ENCODE measurements around the gene PLXNA1. TPM values are rescaled to one million over a fixed set of nuclear protein-coding genes. Genes with fewer than 3 reads are reported as not detected.

PLXNA1 gene
- total RNA-seq, 8 experiments from 2014 or later, result 28.2 to 56.1 (median 37.1) TPM

DNA sequence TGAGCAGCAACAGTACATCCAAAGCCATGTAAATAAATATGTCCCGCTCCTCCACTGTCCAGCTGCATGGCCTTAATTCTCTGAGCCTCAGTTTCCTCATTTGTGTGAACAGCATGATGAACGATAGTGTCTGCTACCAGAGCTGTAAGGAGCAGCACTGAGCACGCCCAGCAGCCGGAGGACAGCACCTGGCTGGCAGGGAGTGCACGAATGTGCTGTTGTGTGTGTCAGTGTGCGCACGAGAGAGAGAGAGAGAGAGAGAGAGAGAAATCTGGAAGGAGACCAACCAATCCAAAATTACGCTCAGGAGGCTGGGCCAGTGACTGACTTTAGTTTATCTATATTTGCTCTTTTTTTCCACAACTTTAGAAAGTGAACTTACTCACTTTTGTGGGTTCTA, 26.6 kb upstream of the PLXNA1 start:
- in situ Hi-C loops (cut with MboI; ENCODE audit: low pct_unique_long_range_greater_than_20kb in 2 of 9, low sequenced_read_pairs in 9 of 9, unreplicated experiment in 9 of 9), result loop anchor here in 4 of 9 experiments (25.0 kb wide), 1 partner anchor 194 kb away; no protein-coding TSS in a partner anchor
- Histone ChIP-seq H3K4me1 (replicated peaks in 1 of 2) (peaks cover 8 to 16% of the 10 kb centered on the region in 2 donors), H3K27ac (no peak overlapping the region), H3K4me3 (no peak overlapping the region)
- no peak for ATAC-seq (replicated peaks in 6 of 8)
- 74 to 87% (median 80%) methylated on average over 3 to 8 of the region's 8 CpGs; no CpG with 5 or more reads in 2 of the 10 experiments for WGBS, 10 experiments

DNA sequence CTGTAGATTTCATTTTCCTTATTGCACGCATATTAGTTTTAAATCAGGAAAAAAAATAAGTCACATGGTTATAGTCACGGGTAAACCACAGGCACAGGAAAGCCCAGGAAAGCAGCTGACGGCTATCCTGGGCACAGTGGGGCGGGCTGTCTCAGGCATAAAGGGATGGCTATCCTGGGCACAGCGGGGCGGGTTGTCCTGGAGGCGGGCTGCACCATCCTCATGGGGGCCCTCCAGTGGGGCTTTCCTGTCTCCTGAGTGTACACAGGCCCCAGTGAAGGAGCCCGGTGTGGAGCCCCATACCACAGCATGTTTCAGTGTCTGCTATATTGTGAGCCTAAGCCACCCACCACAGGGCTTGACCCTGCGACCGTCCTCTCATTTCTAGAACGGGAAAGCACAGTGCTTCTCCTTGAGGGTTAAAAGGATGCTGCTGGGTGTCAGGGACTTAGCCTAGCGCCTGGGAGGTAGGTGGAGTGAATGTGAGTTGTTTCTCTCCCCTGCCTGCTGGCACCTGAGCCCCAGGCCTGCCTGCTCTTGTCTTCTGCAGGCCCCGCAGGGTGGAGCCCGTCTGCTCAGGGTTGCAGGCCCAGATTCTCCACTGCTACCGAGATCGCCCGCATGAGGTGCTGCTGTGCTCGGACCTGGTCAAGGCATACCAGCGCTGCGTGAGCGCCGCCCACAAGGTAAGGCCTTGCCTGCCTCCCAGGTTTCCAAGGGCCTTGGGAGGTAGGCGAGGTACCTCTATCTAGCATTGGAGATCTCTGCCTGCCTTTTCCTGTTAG, 25.9 kb upstream of the PLXNA1 start:
- peak in 5 of 8 experiments; percentile 12 to 38 (median 30) for ATAC-seq (replicated peaks in 6 of 8)
- H3K27ac ChIP-seq, result no peak overlapping the region
- in situ Hi-C loops (cut with MboI; ENCODE audit: low pct_unique_long_range_greater_than_20kb in 2 of 9, low sequenced_read_pairs in 9 of 9, unreplicated experiment in 9 of 9), result loop anchor here in 4 of 9 experiments (25.0 kb wide), 1 partner anchor 195 kb away; no protein-coding TSS in a partner anchor
- WGBS, 10 experiments, result 70 to 100% (median 91%) methylated on average over 1 to 6 of the region's 23 CpGs; no CpG with 5 or more reads in 1 of the 10 experiments
- peaks cover 8 to 16% of the 10 kb centered on the region in 2 donors for H3K4me1 ChIP-seq (replicated peaks in 1 of 2)
- H3K4me3 ChIP-seq, result no peak overlapping the region

DNA sequence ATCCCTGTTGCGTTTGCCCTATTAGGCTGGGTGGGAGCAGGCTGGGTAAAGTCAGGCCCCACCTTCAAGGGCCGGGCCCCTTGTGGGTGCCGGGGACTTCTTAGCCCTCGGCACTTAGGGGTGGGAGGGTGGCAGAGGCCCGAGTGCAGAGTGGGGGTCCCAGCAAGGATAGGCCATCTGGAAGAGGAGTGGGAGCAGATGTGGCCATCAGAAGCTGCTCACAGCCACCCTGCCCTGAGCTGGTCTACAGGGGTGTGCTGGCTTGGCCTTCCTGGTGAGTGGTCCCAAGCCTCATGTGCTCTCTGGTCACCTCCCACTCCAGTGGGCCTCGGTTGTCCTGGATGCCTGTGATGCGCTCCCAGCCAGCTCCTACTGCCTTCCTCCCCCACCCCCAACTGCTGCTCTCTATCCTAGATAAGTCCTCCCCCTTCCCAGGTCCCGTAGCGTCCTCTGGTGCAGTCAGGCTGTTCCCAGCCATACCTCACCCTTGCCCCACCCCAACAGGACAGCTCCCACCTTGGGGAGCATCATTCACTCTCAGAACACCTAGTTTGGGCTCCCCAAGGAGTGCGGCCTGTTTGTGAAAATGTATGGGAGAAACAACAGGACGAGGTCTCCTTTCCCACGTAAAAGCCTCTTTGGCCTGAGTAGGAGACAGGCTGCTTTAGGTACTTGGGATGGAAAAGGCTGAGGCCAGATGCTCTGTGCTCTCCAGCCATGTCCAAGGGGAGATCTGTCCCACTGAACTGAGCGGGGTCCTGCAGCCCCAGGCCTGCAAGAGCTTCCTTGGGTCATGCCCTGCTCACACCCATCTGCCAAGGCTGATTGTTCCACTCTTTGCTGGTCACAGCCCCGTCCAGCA, 24.9 kb upstream of the PLXNA1 start:
- 70 to 100% (median 93%) methylated on average over 1 to 2 of the region's 14 CpGs; no CpG with 5 or more reads in 5 of the 10 experiments for WGBS, 10 experiments
- Histone ChIP-seq H3K4me1 (replicated peaks in 1 of 2) (peaks cover 8 to 16% of the 10 kb centered on the region in 2 donors), H3K4me3 (no peak overlapping the region), H3K27ac (no peak overlapping the region)
- no peak for ATAC-seq (replicated peaks in 6 of 8)
- in situ Hi-C loops (cut with MboI; ENCODE audit: low pct_unique_long_range_greater_than_20kb in 2 of 9, low sequenced_read_pairs in 9 of 9, unreplicated experiment in 9 of 9), result loop anchor here in 4 of 9 experiments (25.0 kb wide), 1 partner anchor 196 kb away; no protein-coding TSS in a partner anchor

DNA sequence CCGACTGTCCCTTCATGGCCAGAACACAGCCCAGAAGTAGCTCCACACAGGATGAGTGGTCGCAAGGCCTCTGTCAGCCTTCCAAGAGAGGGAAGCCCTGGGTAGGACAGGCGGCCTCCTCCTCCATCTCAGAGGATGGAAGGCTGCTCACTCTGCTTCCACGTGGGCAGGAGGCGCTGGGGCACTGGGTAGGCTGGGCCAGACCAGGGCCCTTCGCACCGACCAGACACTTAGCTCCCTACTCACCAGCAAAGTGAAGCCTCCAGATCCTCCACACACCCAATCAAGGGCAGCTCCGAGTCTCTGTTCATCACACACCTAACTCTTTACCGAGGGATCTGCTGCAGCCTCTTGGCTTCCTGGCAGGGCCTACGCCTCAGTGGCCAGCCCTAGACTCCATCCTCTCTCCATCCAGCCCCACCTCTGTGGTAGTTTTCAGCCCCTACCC, 24.3 kb upstream of the PLXNA1 start:
- peaks cover 8 to 16% of the 10 kb centered on the region in 2 donors for H3K4me1 ChIP-seq (replicated peaks in 1 of 2)
- ATAC-seq (replicated peaks in 6 of 8), result no peak
- 67 to 96% (median 73%) methylated on average over 1 to 8 of the region's 10 CpGs; no CpG with 5 or more reads in 6 of the 10 experiments for WGBS, 10 experiments
- no peak overlapping the region for H3K4me3 ChIP-seq
- no peak overlapping the region for H3K27ac ChIP-seq
- in situ Hi-C loops (cut with MboI; ENCODE audit: low pct_unique_long_range_greater_than_20kb in 2 of 9, low sequenced_read_pairs in 9 of 9, unreplicated experiment in 9 of 9), result loop anchor here in 4 of 9 experiments (25.0 kb wide), 1 partner anchor 196 kb away; no protein-coding TSS in a partner anchor

DNA sequence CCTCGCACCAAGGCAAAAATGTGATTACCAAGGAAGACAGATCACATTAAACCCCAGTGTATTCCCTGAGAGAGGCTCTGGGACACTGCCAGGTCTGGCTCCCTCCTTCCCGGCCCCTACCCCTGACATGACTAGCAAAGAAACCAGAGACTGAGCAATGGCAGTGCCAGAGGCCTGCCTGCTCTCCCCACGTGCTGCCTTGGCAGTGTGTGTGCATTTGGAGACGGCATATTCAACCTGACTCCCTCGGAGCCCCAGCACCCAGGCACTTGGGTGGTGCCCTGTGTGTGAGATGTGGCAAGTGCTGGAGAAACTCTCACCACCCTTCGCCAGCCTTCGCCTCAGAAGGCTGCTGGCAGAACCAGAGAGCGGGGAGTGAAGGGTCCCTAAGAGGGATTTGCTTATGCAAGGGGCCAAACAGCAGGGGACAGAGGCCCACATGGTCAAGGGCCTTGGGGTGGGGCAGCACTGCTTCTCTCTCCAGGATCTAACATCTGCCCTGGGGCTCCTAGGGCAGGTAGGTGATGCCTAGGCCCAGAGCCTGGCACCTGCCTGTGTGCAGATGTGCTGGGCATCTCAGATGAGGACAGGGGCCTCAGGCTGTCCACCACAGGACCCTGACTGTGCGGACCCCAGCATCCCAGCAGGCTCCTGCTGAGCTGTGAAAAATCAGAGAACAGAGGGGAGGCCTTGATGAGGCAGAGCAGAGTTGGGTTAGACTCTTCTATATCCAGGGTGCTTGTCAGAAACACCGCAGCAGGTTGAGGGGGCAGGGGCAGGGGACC, 23.6 kb upstream of the PLXNA1 start:
- in situ Hi-C loops (cut with MboI; ENCODE audit: low pct_unique_long_range_greater_than_20kb in 2 of 9, low sequenced_read_pairs in 9 of 9, unreplicated experiment in 9 of 9), result loop anchor here in 4 of 9 experiments (25.0 kb wide), 1 partner anchor 197 kb away; no protein-coding TSS in a partner anchor
- WGBS, 10 experiments, result 76 to 90% methylated on average over 2 to 4 of the region's 10 CpGs; no CpG with 5 or more reads in 8 of the 10 experiments
- Histone ChIP-seq H3K27ac (no peak overlapping the region), H3K4me3 (no peak overlapping the region), H3K4me1 (replicated peaks in 1 of 2) (peaks cover 8 to 16% of the 10 kb centered on the region in 2 donors)
- ATAC-seq (replicated peaks in 6 of 8), result peak in 1 of 8 experiments; percentile 6

DNA sequence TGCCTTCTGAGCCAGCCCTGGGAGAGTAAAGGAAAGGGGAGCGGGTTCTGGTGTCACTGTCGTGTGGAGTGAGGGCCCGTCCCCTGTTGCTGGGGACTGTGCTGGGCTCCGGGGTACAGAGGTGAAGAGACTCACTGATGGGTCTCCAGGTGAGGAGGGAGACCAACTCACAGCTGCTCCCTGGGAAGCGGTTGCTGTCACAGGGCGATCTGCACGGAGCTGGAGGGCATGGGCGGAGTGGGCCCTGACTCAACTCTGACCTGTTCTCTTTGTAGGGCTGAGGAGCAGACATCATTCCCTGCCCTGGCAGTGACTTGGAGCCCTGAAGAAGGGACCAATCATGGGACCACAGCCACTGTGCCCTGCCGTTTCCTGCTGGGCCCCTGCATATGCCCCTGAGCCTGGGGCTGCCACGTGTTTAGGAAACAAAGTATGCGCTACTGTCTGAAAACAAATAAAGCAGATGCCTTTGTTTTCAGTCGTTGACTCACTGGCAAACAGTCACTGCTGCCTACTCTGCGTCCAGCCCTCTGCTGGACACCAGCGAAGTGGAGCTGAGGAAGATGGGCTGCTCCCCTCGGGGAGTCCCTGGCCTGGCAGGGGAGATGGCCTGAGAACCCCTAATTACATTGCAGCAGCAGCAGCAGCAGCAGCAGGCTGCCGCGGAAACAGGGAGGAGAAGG, 22.9 kb upstream of the PLXNA1 start:
- ATAC-seq (replicated peaks in 6 of 8), result peak; percentile 26 to 85 (median 79)
- 8 to 100% (median 36%) methylated on average over 1 to 6 of the region's 17 CpGs; no CpG with 5 or more reads in 2 of the 10 experiments for WGBS, 10 experiments
- no peak overlapping the region for H3K4me3 ChIP-seq
- peaks cover 8 to 16% of the 10 kb centered on the region in 2 donors for H3K4me1 ChIP-seq (replicated peaks in 1 of 2)
- in situ Hi-C loops (cut with MboI; ENCODE audit: low pct_unique_long_range_greater_than_20kb in 2 of 9, low sequenced_read_pairs in 9 of 9, unreplicated experiment in 9 of 9), result loop anchor here in 4 of 9 experiments (25.0 kb wide), 1 partner anchor 198 kb away; no protein-coding TSS in a partner anchor
- no peak overlapping the region for H3K27ac ChIP-seq

DNA sequence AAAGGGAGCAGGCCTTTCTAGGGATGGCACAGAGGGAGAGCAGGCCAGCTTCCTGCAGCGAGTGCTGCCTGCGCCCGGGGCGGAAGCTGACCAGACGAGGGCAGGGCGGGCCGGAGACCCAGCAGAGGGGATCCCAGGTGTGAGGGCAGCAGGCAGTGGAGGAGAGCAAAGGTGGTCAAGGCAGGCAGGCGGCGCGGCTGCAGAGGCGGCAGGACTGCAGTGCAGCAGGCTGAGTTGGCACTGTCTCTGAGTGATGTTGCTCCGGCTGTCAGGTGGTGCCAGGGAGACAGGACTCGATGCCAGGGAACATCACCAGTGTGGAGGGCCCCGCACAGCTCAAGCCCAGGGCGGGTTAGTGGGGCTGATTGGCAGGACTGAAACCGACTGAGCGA, 22.3 kb upstream of the PLXNA1 start:
- no peak overlapping the region for H3K4me3 ChIP-seq
- ATAC-seq (replicated peaks in 6 of 8), result peak in 6 of 8 experiments; percentile 2 to 39 (median 20)
- H3K4me1 ChIP-seq (replicated peaks in 1 of 2), result peaks cover 8 to 16% of the 10 kb centered on the region in 2 donors
- no peak overlapping the region for H3K27ac ChIP-seq
- WGBS, 10 experiments, result 80 to 100% (median 88%) methylated on average over 1 to 10 of the region's 17 CpGs; no CpG with 5 or more reads in 6 of the 10 experiments
- in situ Hi-C loops (cut with MboI; ENCODE audit: low pct_unique_long_range_greater_than_20kb in 2 of 9, low sequenced_read_pairs in 9 of 9, unreplicated experiment in 9 of 9), result loop anchor here in 4 of 9 experiments (25.0 kb wide), 1 partner anchor 198 kb away; no protein-coding TSS in a partner anchor

DNA sequence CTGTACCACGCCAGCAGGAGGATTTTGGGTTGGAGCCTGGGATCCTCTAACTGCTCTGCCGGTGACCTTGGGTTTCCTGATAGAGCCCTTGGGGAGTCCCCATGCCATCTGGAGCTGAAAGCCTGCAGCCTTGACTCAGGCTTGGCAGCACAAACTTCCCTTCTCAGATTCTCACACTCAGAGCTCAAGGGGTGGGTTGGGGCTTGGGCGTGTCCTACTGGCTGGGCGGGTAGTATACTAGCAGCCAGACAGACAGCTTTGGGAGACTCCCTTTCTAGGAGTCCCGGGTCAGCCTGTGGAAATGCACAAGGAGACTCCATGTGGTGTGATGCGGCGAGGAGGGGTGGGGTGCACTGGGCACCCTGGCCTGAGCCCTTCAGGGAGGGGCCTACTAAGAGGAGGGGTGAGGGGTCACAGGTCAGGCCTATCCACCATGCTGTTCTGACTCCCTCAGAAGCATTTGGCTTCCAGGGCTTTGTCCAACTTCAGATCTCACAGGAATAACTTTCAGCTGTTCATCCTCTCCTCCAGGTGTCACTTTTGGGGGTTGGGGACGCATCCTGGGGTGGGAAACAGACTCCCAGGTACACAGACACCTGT, 21.6 kb upstream of the PLXNA1 start:
- 14 to 90% (median 33%) methylated on average over 2 to 4 of the region's 8 CpGs; no CpG with 5 or more reads in 7 of the 10 experiments for WGBS, 10 experiments
- no peak overlapping the region for H3K4me3 ChIP-seq
- in situ Hi-C loops (cut with MboI; ENCODE audit: low pct_unique_long_range_greater_than_20kb in 2 of 9, low sequenced_read_pairs in 9 of 9, unreplicated experiment in 9 of 9), result loop anchor here in 4 of 9 experiments (25.0 kb wide), 1 partner anchor 199 kb away; no protein-coding TSS in a partner anchor
- H3K4me1 ChIP-seq (replicated peaks in 1 of 2), result peaks cover 8 to 16% of the 10 kb centered on the region in 2 donors
- ATAC-seq (replicated peaks in 6 of 8), result peak in 3 of 8 experiments; percentile 92 to 95 (median 93)
- no peak overlapping the region for H3K27ac ChIP-seq

DNA sequence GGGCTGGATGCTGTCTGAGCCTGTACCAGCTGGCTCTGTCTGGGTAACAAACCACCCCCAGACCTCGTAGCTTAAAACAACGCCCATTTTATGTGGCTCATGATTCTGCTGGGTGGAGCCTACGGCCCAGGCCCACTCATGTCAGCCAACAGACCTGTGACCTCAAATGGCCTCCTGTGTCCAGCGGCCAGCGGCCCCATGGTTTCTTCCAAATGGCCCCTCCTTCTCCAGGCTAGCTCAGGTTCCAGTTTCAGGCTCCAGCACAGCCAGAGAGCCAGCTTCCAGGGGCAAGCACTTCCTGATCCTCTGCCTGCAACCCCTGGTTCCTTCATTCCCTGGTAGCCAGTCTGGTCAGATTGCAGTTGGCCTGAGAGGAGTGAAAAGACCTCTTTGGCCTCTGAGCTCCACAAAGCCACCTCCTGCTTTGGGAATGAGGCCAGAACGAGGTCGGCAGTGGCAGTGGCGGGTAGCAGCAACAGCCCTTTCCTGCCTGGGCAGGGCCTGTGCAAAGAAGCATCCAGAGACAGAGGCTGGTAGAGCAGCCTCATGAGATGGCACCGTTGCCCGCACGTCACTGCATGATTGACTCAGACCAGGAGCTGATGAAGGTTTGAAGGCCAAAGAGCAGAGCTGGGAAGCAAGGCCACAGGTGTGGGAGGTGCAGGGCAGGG, 21.0 kb upstream of the PLXNA1 start:
- H3K27ac ChIP-seq, result no peak overlapping the region
- ATAC-seq (replicated peaks in 6 of 8), result peak in 2 of 8 experiments; percentile 13 to 25
- 60 to 86% (median 81%) methylated on average over 1 to 4 of the region's 11 CpGs; no CpG with 5 or more reads in 6 of the 10 experiments for WGBS, 10 experiments
- no peak overlapping the region for H3K4me3 ChIP-seq
- in situ Hi-C loops (cut with MboI; ENCODE audit: low pct_unique_long_range_greater_than_20kb in 2 of 9, low sequenced_read_pairs in 9 of 9, unreplicated experiment in 9 of 9), result loop anchor here in 4 of 9 experiments (25.0 kb wide), 1 partner anchor 200 kb away; no protein-coding TSS in a partner anchor
- peaks cover 8 to 16% of the 10 kb centered on the region in 2 donors for H3K4me1 ChIP-seq (replicated peaks in 1 of 2)

DNA sequence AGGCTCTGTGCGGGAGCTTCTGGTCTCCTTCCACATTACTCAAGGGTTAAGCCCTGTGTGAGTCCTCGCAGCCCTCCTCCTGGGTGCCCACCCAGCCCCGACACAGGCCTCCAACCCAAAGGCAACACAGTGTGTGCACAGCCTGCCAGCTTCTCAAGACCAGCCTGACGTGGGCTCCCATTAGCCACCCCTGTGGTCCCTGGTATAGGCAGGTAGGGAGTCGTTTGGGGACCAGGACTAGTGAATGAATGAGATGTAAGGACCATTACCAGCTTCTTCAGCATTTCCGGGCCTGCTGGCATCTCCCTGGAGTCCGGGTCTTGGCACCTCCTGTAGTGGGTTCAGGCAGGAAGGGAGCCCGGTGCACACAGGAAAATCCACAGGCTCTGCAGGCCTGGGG, 20.2 kb upstream of the PLXNA1 start:
- Histone ChIP-seq H3K4me1 (replicated peaks in 1 of 2) (peaks cover 8 to 16% of the 10 kb centered on the region in 2 donors), H3K27ac (no peak overlapping the region), H3K4me3 (no peak overlapping the region)
- in situ Hi-C loops (cut with MboI; ENCODE audit: low pct_unique_long_range_greater_than_20kb in 2 of 9, low sequenced_read_pairs in 9 of 9, unreplicated experiment in 9 of 9), result loop anchor here in 4 of 9 experiments (25.0 kb wide), 1 partner anchor 200 kb away; no protein-coding TSS in a partner anchor
- ATAC-seq (replicated peaks in 6 of 8), result no peak
- WGBS, 10 experiments, result 33 to 100% (median 100%) methylated on average over 1 to 3 of the region's 8 CpGs; no CpG with 5 or more reads in 3 of the 10 experiments
